Endothelial cell of umbilical vein (primary cell): Measurements from ENCODE around the gene MEX3D. TPM values are rescaled to one million over a fixed set of nuclear protein-coding genes. Genes with fewer than 3 reads are reported as not detected.

Experiments
- Bru-seq: library from RNA; stranded (reverse); fragments of 400-500 nt; gene quantifications from one replicate; lab custom pipeline; 2021; lab: Mats Ljungman, UMichigan
- BruChase-seq, 2 experiments: library from RNA; stranded (reverse); fragments of 400-500 nt; gene quantifications; one replicate each; lab custom pipeline; 2021; lab: Mats Ljungman, UMichigan
- BruUV-seq: library from RNA; stranded (reverse); fragments of 400-500 nt; replicated peaks from 2 replicates; lab custom pipeline; 2021; lab: Mats Ljungman, UMichigan
- CTCF ChIA-PET: fragments of 300-600, 350-600 bp; sonication (Branson Sonifier 250); formaldehyde crosslinking; loops from one replicate; lab custom pipeline; 2021; ENCODE audit warnings: antibody characterized with exemption, inconsistent platforms; lab: Charles Lee
- POLR2A ChIA-PET: fragments of 300-600, 350-600 bp; sonication (Branson Sonifier 250); formaldehyde crosslinking; loops from one replicate; lab custom pipeline; 2021; ENCODE audit warnings: antibody characterized with exemption, inconsistent platforms; lab: Charles Lee
- DNase-seq: peaks from one replicate; pipeline ENCODE4 v3.0.0-alpha.2; 2011; ENCODE audit warnings: low read depth, low spot score
- FAIRE-seq: peaks from 2 replicates; lab custom pipeline; 2011; peaks lifted over from hg19 to GRCh38; lab: Jason Lieb, UNC
- H2AFZ ChIP-seq: 2 replicates; pipeline ENCODE4 v1.6.0; 2012; ENCODE audit warnings: low read depth, low read length, control low read depth, inconsistent platforms
- H3K27ac ChIP-seq: 2 replicates; pipeline ENCODE4 v1.5.1; 2011; ENCODE audit warnings: low read depth, mild to moderate bottlenecking, control low read depth, low read length, moderate library complexity; ENCODE audit not compliant: insufficient read depth
- H3K27me3 ChIP-seq, 2 experiments: 2 replicates each; pipeline versions ENCODE4 v1.6.0 to v1.6.1; 2011; ENCODE audit warnings: low read length in 2 of 2, mixed read lengths in 1 of 2; ENCODE audit not compliant: control insufficient read depth in 2 of 2, insufficient read depth in 2 of 2
- H3K36me3 ChIP-seq, 2 experiments: 2 replicates in 1 of 2; 3 replicates in 1 of 2; pipeline ENCODE4 v1.5.1; 2011; ENCODE audit warnings: low read length in 2 of 2, mild to moderate bottlenecking in 1 of 2, moderate library complexity in 1 of 2; ENCODE audit not compliant: control insufficient read depth in 2 of 2, insufficient read depth in 2 of 2; ENCODE audit errors: extremely low read depth in 1 of 2
- H3K4me1 ChIP-seq: 3 replicates; pipeline ENCODE4 v1.5.1; 2011; ENCODE audit warnings: mild to moderate bottlenecking, low read length; ENCODE audit not compliant: control insufficient read depth, insufficient read depth; ENCODE audit errors: extremely low read depth
- H3K4me2 ChIP-seq: 2 replicates; pipeline ENCODE4 v1.6.1; 2011; ENCODE audit warnings: low read length, control low read depth, mixed read lengths; ENCODE audit not compliant: insufficient read depth
- H3K4me3 ChIP-seq, 3 experiments: fragments of 200-600 bp in 1 of 3; sonication (generic), shearing (Covaris generic) in 1 of 3; replicated peaks in 1 of 3; 2 replicates each; pipeline ENCODE4 v1.5.1; 2011 to 2016; ENCODE audit warnings: control low read depth in 3 of 3, low read length in 3 of 3, mild to moderate bottlenecking in 2 of 3, inconsistent platforms in 1 of 3, low read depth in 1 of 3, moderate library complexity in 1 of 3; ENCODE audit not compliant: insufficient read depth in 1 of 3
- H3K79me2 ChIP-seq: 2 replicates; pipeline ENCODE4 v1.6.0; 2012; ENCODE audit warnings: low read length, inconsistent platforms; ENCODE audit not compliant: control insufficient read depth, insufficient read depth
- H3K9ac ChIP-seq: replicated peaks from 2 replicates; pipeline ENCODE3; 2011; ENCODE audit warnings: low read length, control low read depth; ENCODE audit not compliant: insufficient read depth; ENCODE audit errors: extremely low read depth
- H3K9me1 ChIP-seq: replicated peaks from 3 replicates; pipeline ENCODE4 v1.6.0; 2011; ENCODE audit warnings: mild to moderate bottlenecking, low read length; ENCODE audit not compliant: control insufficient read depth, insufficient read depth; ENCODE audit errors: extremely low read depth
- H3K9me3 ChIP-seq: replicated peaks from 2 replicates; pipeline ENCODE4 v1.5.1; 2012; ENCODE audit warnings: low read length, inconsistent platforms; ENCODE audit not compliant: control insufficient read depth, insufficient read depth
- H4K20me1 ChIP-seq: replicated peaks from 2 replicates; pipeline ENCODE3; 2011; ENCODE audit warnings: mild to moderate bottlenecking, low read length; ENCODE audit not compliant: control insufficient read depth, insufficient read depth; ENCODE audit errors: extremely low read depth
- FOS ChIP-seq: IDR thresholded peaks from 2 replicates; pipeline ENCODE4 v1.6.1; 2011; ENCODE audit warnings: mild to moderate bottlenecking, low read length, moderate library complexity, borderline replicate concordance; ENCODE audit not compliant: insufficient read depth
- JUN ChIP-seq: IDR thresholded peaks from 2 replicates; pipeline ENCODE4 v1.6.1; 2011; ENCODE audit warnings: borderline replicate concordance, low read depth; ENCODE audit not compliant: insufficient read length, insufficient read depth
- POLR2AphosphoS5 ChIP-seq: IDR thresholded peaks from 2 replicates; pipeline ENCODE4 v1.6.1; 2012; ENCODE audit warnings: low read depth, mild to moderate bottlenecking, control low read depth, low read length, moderate library complexity; ENCODE audit not compliant: insufficient read depth
- dilution Hi-C: fragments of 300-500 bp; cut with MboI; formaldehyde crosslinking; loops from one replicate; pipeline ENCODE4 v1.15.0; 2019; ENCODE audit warnings: low sequenced_read_pairs; ENCODE audit not compliant: extremely low pct_ligation_motif_present
- intact Hi-C: fragments of 100-400 bp; cut with micrococcal nuclease; formaldehyde crosslinking; loops from one replicate; pipeline ENCODE4 v1.10.0; 2022
- long read RNA-seq: library from polyadenylated mRNA; stranded (forward); transcript quantifications from one replicate; pipeline ENCODE4 v2.0.0, GENCODE V29; 2021
- polyA minus RNA-seq, 3 experiments: library from RNA; depleted of rRNA, polyadenylated mRNA; stranded (reverse); fragments of >200 nt; gene quantifications; 1 replicate in 1 of 3; 2 replicates in 2 of 3; pipeline ENCODE4 v1.2.3, GENCODE V29; 2011
- polyA plus RNA-seq, 4 experiments: library from polyadenylated mRNA; depleted of rRNA in 3 of 4; stranded (reverse) in 3 of 4; unstranded in 1 of 4; fragments of >200 nt; gene quantifications; 2 replicates each; pipeline versions ENCODE4 v1.2.1 to v1.2.3, GENCODE V29; 2011 to 2012; ENCODE audit warnings: missing spikeins in 1 of 4
- total RNA-seq: library from RNA; stranded (reverse); gene quantifications from 2 replicates; pipeline ENCODE4 v1.2.3, GENCODE V29; 2021
- TF ChIP-seq, protein P1 (sequence below): IDR thresholded peaks from 2 replicates; pipeline ENCODE4 v1.6.1; 2011; ENCODE audit not compliant: insufficient read depth, insufficient read length

MEX3D gene
- total RNA-seq (96.7 and 98.5 TPM in 2 replicates), polyA plus RNA-seq (30.0 and 45.7 TPM in 2 replicates), polyA minus RNA-seq (16.5 and 24.0 TPM in 2 replicates), Bru-seq, nascent RNA (percentile 74 among the genes with signal in this experiment), BruChase-seq, experiment 1, labeled RNA remaining after a 6-hour chase (percentile 96 among the genes with signal in this experiment), BruChase-seq, experiment 2, labeled RNA remaining after a 2-hour chase (percentile 87 among the genes with signal in this experiment)
- polyA plus RNA-seq (2011; cell fraction: cytosol; rRNA removed) = 9.6 and 20.1 TPM in 2 replicates
- 7.9 and 8.8 TPM in 2 replicates for polyA plus RNA-seq (2011; cell fraction: nucleus; rRNA removed)
- polyA plus RNA-seq (2012) = 15.5 and 28.4 TPM in 2 replicates
- 35.4 TPM for polyA minus RNA-seq (2011; cell fraction: cytosol; rRNA and poly(A)+ RNA removed)
- 6.3 and 18.9 TPM in 2 replicates for polyA minus RNA-seq (2011; cell fraction: nucleus; rRNA and poly(A)+ RNA removed)
- long read RNA-seq, partial matches to known transcripts = 0 of 10 reads
- long read RNA-seq, other reads (novel, unspliced or antisense) = 10 of 10 reads

DNA sequence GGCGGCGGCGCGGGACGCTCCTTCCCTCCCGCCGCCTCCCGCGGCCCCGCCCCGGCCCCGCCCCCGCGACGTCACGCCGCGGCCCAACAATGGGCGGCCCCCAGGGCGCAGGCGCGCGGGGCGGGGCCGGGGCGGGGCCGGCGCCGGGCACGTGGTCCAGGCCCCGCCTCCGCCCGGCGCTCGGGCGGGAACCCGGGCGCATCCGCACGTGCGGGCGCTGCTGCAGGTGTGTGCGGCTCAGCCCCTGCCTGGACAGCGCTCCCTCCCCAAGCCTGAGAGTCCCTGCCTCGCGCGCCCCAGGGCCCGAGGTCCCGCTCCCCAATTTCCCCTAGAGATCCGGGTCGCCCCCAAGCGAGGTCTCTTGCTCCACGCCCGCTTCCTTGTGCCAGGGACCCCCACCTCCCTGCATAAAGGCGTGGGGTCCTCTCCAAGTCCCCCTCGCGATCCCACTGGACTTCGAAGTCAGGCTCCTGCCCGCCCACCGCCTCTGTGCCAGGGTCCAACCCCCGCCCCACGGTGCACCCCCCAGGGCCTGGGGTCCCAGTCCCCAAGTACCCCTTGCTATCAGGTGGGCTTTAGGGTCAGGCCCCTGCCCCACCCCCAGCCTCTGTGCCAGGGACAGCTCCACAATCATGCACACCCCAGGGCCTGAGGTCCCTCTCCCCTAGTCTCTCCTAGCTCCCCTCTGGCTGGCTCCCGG is at the start of gene MEX3D:
TSS of gene MEX3D (minus strand) at position 6 of the 700 bp plus-strand sequence. CDS start 267 bp downstream, outside the sequence.
- DNase-seq (peak; percentile 23), FAIRE-seq (no peak)
- H3K9me3 ChIP-seq = no peaks in the 10 kb centered on the region
- peaks cover 8% of the 10 kb centered on the region for H3K4me1 ChIP-seq
- TF ChIP-seq FOS (no peak), POLR2AphosphoS5 (peak; percentile 52)
- TF ChIP-seq, protein P1, sequence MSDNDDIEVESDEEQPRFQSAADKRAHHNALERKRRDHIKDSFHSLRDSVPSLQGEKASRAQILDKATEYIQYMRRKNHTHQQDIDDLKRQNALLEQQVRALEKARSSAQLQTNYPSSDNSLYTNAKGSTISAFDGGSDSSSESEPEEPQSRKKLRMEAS = peak; percentile 81
- no TSS peak for BruUV-seq
- intact Hi-C loops = no loop called here
- peak within 1 kb of the TSS; percentile 57 for H2AFZ ChIP-seq
- dilution Hi-C loops = no loop called here
- H3K4me2 ChIP-seq = no peak within 1 kb of the TSS
- peaks cover 5% of the 10 kb centered on the region for H4K20me1 ChIP-seq
- CTCF ChIA-PET = interaction anchor here (0.7 to 5.6 kb wide), 2 partner anchors 22 to 296 kb away, joined by 6 to 40 read pairs; no protein-coding TSS in a partner anchor
- peak within 1 kb of the TSS; percentile 100 for H3K9ac ChIP-seq
- peaks cover 0 to 6% of the 10 kb centered on the region in 2 experiments for H3K27me3 ChIP-seq
- peaks cover 0 to 3% of the 10 kb centered on the region in 2 experiments for H3K36me3 ChIP-seq
- peak within 1 kb of the TSS; percentile 81 to 99 (median 95) for H3K4me3 ChIP-seq
- no peaks in the 10 kb centered on the region for H3K9me1 ChIP-seq
- peak within 1 kb of the TSS; percentile 96 for H3K27ac ChIP-seq
- POLR2A ChIA-PET = no interaction called here
- H3K79me2 ChIP-seq = peaks cover 40% of the 10 kb centered on the region

- no peak overlapping the region for H2AFZ ChIP-seq
- H3K36me3 ChIP-seq = peaks cover 17 to 67% of the 10 kb centered on the region in 2 experiments
- FAIRE-seq = no peak
- CTCF ChIA-PET = interaction anchor here (1.6 kb wide), 1 partner anchor 70 kb away, joined by 4 read pairs; no protein-coding TSS in a partner anchor
- H3K27me3 ChIP-seq = no peaks in the 10 kb centered on the region
- H3K4me1 ChIP-seq = no peaks in the 10 kb centered on the region
- no peak overlapping the region for H3K4me2 ChIP-seq
- no peak for TF ChIP-seq JUN
- TF ChIP-seq, protein P1 = no peak
- no peaks in the 10 kb centered on the region for H3K9me1 ChIP-seq
- POLR2A ChIA-PET = interaction anchor here (0.6 kb wide), 1 partner anchor 44 kb away, joined by 8 read pairs; no protein-coding TSS in a partner anchor
- no peaks in the 10 kb centered on the region for H4K20me1 ChIP-seq
- no TSS peak for BruUV-seq
- no peaks in the 10 kb centered on the region for H3K9me3 ChIP-seq
- H3K79me2 ChIP-seq = no peaks in the 10 kb centered on the region
- DNase-seq = no peak
- intact Hi-C loops (no loop called here), dilution Hi-C loops (no loop called here)
- H3K27ac ChIP-seq = no peak overlapping the region
- no peak overlapping the region for H3K9ac ChIP-seq
- H3K4me3 ChIP-seq = no peak overlapping the region
These were observed 48.8 kb upstream of the MEX3D start for GRCh38 chr19:1616875-1617274.
